ENCODE data around the gene SGCG.

- TF ChIP-seq POLR2A (IDR thresholded peaks at IDR 0.05) (no peak), CTCF (IDR thresholded peaks at IDR 0.05) (no peak)
Measured at GRCh38 chr13:23289917-23290357, 109.2 kb downstream of the SGCG start.
